ENCODE measurements around the gene TRIM52. TPM values are rescaled to one million over a fixed set of nuclear protein-coding genes. Genes with fewer than 3 reads are reported as not detected.

The TRIM52 gene
- total RNA-seq, 1 donor from 2014 or later: 12.3 TPM

GRCh38 chr5:181246276-181247049, 14.5 kb downstream of the TRIM52 start:
- peak; percentile 72 for DNase-seq (ENCODE audit: low spot score, unreplicated experiment)
- H3K4me3 Mint-ChIP-seq (ENCODE audit: low read depth): peak overlapping the region; percentile 92
- peak overlapping the region; percentile 97 for H3K27ac Mint-ChIP-seq
- no peaks in the 10 kb centered on the region for H3K9me3 Mint-ChIP-seq (ENCODE audit: low read depth)
- peak; percentile 5 for TF ChIP-seq CTCF (IDR thresholded peaks at IDR 0.05; ENCODE audit: unreplicated experiment)
- H3K36me3 Mint-ChIP-seq (ENCODE audit: insufficient read depth): peaks cover 17% of the 10 kb centered on the region
- peaks cover 44% of the 10 kb centered on the region for H3K4me1 Mint-ChIP-seq (ENCODE audit: low read depth)
- no peaks in the 10 kb centered on the region for H3K27me3 Mint-ChIP-seq

GRCh38 chr5:181245427-181246275, 15.3 kb downstream of the TRIM52 start:
- peaks cover 17% of the 10 kb centered on the region for H3K36me3 Mint-ChIP-seq (ENCODE audit: insufficient read depth)

GRCh38 chr5:181243564-181244343, 17.2 kb downstream of the TRIM52 start, which contains the start of gene RACK1:
Gene RACK1, minus strand, starts transcription at chr5:181243906. Its CDS starts 106 bp downstream, at chr5:181243800.
- peaks cover 22% of the 10 kb centered on the region for H3K36me3 Mint-ChIP-seq (ENCODE audit: insufficient read depth)

More at GRCh38 chr5:181245427-181246275, 15.3 kb downstream of the TRIM52 start:
- no peak for TF ChIP-seq CTCF (IDR thresholded peaks at IDR 0.05; ENCODE audit: unreplicated experiment)
- peaks cover 47% of the 10 kb centered on the region for H3K4me1 Mint-ChIP-seq (ENCODE audit: low read depth)
- H3K27me3 Mint-ChIP-seq: no peaks in the 10 kb centered on the region
- no peak for DNase-seq (ENCODE audit: low spot score, unreplicated experiment)
- H3K9me3 Mint-ChIP-seq (ENCODE audit: low read depth): no peaks in the 10 kb centered on the region
- H3K27ac Mint-ChIP-seq: peak overlapping the region; percentile 97
- H3K4me3 Mint-ChIP-seq (ENCODE audit: low read depth): peak overlapping the region; percentile 92

GRCh38 chr5:181243018-181243563, 17.9 kb downstream of the TRIM52 start:
- no peak for DNase-seq (ENCODE audit: low spot score, unreplicated experiment)
- Mint-ChIP-seq H3K4me1 (ENCODE audit: low read depth) (peaks cover 38% of the 10 kb centered on the region), H3K27ac (peak overlapping the region; percentile 100), H3K27me3 (no peaks in the 10 kb centered on the region), H3K4me3 (ENCODE audit: low read depth) (peak overlapping the region; percentile 100), H3K9me3 (ENCODE audit: low read depth) (no peaks in the 10 kb centered on the region), H3K36me3 (ENCODE audit: insufficient read depth) (peaks cover 26% of the 10 kb centered on the region)
- TF ChIP-seq CTCF (IDR thresholded peaks at IDR 0.05; ENCODE audit: unreplicated experiment): no peak

More at GRCh38 chr5:181243564-181244343, 17.2 kb downstream of the TRIM52 start, which contains the start of gene RACK1:
- Mint-ChIP-seq H3K27ac (peak within 1 kb of the TSS; percentile 100), H3K4me3 (ENCODE audit: low read depth) (peak within 1 kb of the TSS; percentile 100), H3K4me1 (ENCODE audit: low read depth) (peaks cover 44% of the 10 kb centered on the region), H3K27me3 (no peaks in the 10 kb centered on the region), H3K9me3 (ENCODE audit: low read depth) (no peaks in the 10 kb centered on the region)
- DNase-seq (ENCODE audit: low spot score, unreplicated experiment): peak; percentile 76
- no peak for TF ChIP-seq CTCF (IDR thresholded peaks at IDR 0.05; ENCODE audit: unreplicated experiment)

Data from progenitor cell of endocrine pancreas (in vitro differentiated cells).